NCI-H2196 treated with DMSO at 0.1 percent for 48 hours (cell line): ENCODE results near the gene ARID3C.

Source experiments
- DNase-seq: peaks from one replicate; lab custom pipeline; 2025; ENCODE audit not compliant: unreplicated experiment; lab: John Stamatoyannopoulos, UW

The ARID3C gene

DNA sequence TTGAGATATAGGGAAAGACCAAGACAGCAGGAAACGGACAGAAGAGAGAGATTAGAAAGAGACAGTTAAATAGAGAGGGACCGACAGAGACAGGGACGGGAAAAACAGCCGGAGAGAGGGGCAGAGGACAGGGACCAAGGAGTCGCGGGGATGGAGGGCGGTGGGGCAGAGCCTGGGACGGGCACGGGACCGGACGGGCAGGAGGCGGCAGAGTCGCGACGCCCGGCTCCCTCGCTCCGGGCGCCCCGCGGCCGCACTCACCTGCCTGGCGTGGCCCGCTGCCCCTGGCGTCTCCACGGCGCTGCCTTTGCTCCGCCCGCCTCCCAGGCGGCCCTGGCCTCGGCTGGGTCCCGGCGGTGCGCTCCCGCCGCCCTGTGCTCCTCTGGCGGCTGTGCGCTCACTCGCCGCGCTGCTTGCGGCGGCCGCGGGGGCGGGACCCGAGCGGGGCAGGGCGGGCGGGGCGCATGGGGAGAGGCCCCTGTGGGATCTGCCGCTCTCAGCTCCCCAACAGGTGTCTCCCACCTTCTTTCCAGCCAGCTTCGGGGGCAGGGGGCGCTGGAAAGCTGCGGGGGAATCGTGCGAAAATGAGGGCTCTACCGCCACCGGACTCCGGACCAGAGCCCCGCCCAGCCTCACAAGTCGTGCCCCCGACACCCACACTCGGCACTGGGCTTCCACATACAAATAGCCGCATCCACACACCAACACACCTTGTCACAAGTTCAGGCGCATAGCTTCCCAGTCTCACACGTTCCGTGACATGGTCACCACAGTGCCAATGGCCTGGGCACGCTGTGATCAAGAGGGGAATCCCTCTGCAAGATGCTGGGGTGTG, at the start of gene ARID3C:
Gene ARID3C (minus strand): TSS at position 411 of the 835 bp plus-strand sequence. CDS start 1,052 bp downstream, outside the sequence.
- DNase-seq: no peak

DNA sequence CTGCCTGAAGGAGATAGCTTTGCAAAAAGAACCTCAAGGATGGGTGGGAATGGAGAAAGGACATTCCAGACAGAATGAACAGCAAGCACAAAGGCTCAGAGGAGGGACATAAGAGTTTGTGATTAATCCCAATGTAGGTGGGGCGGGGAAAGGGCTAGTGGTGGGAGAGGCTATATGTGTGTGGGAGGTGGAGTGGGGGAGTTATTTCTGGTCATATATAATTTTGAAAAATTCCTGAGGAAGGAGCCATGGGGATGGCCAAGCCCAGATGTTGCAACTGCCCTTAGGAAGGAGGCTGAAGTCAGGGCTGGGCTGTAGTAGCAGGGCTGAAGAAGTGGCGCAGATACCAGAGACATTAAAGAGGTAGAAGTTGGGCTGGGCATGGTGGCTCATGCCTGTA, 47.0 kb upstream of the ARID3C start:
- DNase-seq: no peak

DNA sequence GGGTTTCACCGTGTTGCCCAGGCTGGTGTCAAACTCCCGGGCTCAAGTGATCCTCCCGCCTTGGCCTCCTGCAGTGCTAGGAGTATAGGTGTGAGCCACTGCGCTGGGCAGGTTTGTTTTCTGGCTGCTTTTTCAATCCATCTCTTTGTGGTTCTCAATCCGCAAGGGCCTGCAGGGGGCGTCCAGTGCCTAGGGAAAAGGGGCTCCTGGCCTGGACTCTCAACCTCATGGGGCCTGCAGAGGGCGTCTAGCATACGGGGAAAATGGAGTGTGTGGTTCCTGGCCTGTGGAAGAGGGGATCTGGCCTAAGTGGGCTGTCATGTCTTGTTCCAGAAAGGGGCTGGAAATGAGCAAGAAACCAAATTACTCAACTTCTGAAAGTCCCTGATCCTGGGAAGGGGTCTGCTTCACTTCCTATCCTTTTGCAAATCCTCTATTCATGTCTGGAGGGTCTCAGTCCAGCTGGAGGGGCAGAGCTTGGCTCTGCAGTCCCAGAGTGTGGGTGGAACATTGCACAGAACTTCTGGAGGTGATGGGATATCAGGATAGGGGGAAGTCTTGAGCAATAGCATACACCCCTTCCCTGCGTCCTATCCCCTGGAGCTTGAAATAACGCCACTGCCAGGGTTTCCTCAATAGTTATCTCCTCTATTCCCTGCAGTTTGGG, 46.3 kb upstream of the ARID3C start:
- DNase-seq: peak; percentile 45

- no peak for DNase-seq
Measured at GRCh38 chr9:34674440-34674839, 45.6 kb upstream of the ARID3C start.

GRCh38 chr9:34671307-34671706, 42.4 kb upstream of the ARID3C start:
- DNase-seq: no peak

GRCh38 chr9:34669809-34670562, 41.1 kb upstream of the ARID3C start:
- DNase-seq: no peak

GRCh38 chr9:34665381-34666250, 36.8 kb upstream of the ARID3C start:
- peak; percentile 87 for DNase-seq

DNA sequence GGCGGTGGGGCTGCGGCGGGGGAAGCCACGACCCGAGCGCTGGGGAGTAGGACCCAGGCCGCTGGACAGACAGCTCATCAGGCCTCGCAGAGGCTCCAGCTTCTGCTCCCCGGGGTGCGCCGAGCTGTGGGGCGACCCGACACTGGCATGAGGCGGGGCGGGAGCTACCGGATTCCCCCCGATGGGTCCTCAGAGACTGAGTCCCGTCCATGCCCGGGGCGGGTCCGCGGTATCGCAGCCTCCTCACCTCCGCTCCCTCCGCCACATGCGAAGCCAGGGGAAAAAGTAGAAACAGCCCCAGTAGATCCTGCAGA, 36.2 kb upstream of the ARID3C start:
- no peak for DNase-seq

- DNase-seq: no peak
Measured at GRCh38 chr9:34664281-34665066, 35.6 kb upstream of the ARID3C start.

- DNase-seq: no peak
Measured at GRCh38 chr9:34663303-34663605, 34.4 kb upstream of the ARID3C start.

DNA sequence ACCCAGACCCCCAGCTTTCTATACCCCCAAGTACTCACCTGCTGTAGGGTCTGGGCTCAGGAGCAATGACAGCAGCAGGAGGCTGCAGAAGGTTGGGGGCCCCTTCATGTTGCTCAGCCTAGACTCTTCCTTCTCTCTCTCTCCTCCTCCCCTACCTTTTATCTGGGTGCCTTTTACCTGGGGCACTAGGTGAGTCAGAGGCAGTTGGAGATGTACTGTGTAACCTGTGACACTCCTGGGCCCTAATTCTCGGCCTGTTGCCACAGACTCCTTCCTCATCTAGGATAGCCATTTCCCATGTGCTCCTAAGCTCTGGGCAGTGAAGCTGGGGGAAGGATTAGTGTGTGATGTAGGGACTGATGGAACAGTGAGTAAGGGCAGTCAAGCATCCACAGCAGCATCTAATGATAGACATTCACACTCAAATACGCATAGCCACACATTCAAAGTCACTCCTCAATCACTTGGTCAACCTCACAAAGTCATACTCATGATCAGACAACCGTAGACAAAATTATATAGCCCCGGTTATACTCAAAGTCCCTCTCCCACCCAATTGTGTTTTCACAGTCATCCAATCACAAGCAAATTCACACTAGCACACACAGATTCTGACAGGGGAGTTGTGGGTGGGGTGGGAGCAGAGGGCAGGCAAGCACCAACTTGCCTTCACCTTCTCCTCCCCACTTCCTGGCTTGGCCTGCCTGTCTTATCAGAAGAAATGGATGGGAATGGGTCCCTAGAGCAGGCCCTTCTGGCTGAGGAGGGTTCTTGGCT, 33.8 kb upstream of the ARID3C start, which contains the start of gene CCL27:
Gene CCL27 (minus strand): TSS at position 132 of the 777 bp plus-strand sequence. CDS start 24 bp downstream, at position 108.
- DNase-seq: no peak

DNA sequence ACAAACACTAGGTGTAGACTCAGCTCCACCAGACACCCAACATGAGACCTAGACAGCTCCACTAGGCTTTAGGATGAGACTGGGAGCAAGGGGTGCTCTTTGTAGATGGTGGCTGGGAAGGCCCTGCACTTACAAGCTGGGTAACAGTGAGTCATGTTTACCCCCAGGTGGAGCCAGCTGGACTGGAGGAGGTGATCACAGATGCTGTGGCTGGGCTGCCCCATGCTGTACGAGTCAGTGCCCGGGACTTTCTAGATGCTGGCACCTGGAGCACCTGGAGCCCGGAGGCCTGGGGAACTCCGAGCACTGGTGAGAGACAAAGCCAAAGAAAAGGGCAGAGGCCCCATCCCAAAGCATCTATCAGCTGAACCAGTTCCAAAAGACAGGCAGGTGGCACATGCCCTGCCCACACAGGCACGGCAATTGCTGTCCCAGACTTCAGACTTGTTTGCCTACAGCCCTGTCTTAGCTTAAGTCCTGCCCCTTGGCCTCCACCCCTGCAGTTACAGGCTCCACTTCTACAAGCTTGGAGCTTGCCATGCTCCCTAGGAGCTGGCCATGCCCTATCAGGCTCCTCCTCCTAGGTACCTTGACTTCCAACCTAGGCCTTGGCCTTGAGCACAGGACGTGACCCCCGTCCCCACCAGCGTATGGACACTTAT, 30.9 kb upstream of the ARID3C start:
- peak; percentile 81 for DNase-seq

DNA sequence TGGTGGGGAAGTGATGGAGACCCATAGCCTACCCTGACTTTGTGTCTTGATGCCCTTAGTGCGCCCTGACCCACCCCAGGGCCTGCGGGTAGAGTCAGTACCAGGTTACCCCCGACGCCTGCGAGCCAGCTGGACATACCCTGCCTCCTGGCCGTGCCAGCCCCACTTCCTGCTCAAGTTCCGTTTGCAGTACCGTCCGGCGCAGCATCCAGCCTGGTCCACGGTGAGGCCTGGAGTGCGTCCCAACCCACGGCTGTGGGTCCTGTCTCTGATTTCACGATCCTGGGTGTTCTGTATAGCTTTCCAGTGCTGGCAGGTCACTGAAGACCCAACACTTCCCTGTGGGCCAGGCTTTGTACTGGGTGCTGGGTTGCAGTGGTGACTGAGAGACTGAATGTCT, 29.6 kb upstream of the ARID3C start:
- no peak for DNase-seq

DNA sequence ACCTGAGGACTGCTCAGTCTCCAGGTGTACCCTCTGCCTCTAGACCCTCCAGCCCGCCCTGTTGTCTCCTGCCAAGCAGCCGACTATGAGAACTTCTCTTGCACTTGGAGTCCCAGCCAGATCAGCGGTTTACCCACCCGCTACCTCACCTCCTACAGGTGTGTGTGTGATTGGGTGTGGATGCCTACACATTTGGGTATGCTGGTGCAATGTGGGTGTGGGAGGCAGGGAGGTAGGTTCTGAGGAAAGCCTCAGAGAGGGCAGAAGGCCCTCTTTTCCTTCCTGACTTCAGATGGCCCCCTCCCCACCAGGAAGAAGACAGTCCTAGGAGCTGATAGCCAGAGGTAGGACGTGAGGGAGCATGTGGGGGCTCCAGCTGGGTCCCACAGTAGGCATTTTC, 28.1 kb upstream of the ARID3C start:
- DNase-seq: no peak

DNA sequence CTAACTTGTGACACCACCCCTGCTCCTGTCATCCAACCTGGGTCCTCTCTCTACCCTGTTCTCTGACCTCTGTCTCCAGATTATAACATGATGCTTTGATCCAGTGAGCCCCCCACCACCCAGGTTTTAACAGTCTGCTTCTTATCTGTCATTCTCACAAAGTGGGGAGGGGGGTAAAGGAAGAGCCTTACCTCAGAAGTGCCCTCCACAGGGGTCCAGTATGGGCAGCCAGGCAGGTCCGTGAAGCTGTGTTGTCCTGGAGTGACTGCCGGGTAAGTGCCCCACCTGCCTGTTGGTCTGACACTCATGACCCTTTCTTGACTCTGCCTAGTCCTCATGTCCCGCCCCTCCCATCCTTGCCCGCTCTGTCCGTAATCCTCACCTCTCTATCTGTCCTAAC, 26.5 kb upstream of the ARID3C start:
- no peak for DNase-seq

DNA sequence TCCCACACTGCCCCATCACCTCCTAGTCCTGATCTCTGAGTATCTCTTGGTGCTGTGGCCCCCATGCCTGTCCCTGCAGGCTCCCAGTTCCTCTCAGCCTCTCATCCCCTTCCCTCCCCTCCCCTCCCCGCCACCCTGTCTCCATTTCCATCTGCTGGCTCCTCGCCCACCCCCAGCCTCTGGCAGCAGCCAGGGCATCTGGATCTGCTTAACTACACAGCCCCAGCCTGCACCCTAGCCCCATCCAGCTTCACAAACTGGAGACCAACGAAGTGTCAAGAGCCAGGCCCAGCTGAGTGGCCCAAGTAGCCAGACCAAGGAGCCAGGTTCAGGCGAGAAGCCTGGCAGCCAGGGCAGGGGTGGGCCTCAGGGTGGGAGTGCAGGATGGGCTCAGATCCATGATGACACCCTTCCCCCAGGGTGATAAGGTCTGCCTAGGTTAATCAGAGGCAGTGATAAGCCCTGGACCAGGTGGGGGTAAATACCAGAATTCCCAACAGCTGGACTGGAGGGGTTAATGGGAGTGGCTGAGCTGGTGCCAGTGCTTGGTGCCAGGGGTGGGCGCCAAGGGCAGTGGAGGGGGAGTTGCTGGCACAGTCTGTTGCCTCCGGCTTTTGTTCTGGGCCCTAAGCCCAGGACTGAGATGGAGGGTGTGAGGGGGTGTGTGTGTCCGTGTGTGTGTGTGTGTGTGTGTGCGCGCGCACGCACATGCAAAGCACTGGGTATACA, 25.6 kb upstream of the ARID3C start:
- peak; percentile 35 for DNase-seq

- DNase-seq: no peak
Measured at GRCh38 chr9:34653151-34654072, 24.5 kb upstream of the ARID3C start.
